Measurements from ENCODE around the gene IFFO2. TPM values are rescaled to one million over a fixed set of nuclear protein-coding genes. Genes with fewer than 3 reads are reported as not detected.

The IFFO2 gene
- total RNA-seq, 4 donors from 2014 or later = 4.1 to 19.4 (median 7.3) TPM

GRCh38 chr1:18945401-18945849 is 11.1 kb downstream of the IFFO2 start:
- H3K9me3 ChIP-seq = no peaks in the 10 kb centered on the region
- peaks cover 9 to 46% of the 10 kb centered on the region in 2 donors for H3K4me1 ChIP-seq
- H3K27me3 ChIP-seq = no peaks in the 10 kb centered on the region
- no peaks in the 10 kb centered on the region for H3K36me3 ChIP-seq
- TF ChIP-seq POLR2A (IDR thresholded peaks at IDR 0.05) = no peak
- TF ChIP-seq CTCF (IDR thresholded peaks at IDR 0.05) = no peak
- no peak overlapping the region for H3K4me3 ChIP-seq
- intact Hi-C loops (cut with DNase I; ENCODE audit: low total_unique reads) = loop anchor here (2.0 to 5.0 kb wide), 2 partner anchors 33 to 57 kb away; no protein-coding TSS in a partner anchor
- DNase-seq = peak; percentile 72 to 87
- H3K27ac ChIP-seq = peak overlapping the region; percentile 40 to 49

GRCh38 chr1:18944810-18945209 is 11.7 kb downstream of the IFFO2 start:
- Histone ChIP-seq H3K9me3 (no peaks in the 10 kb centered on the region), H3K4me1 (peaks cover 9 to 43% of the 10 kb centered on the region in 2 donors), H3K27me3 (no peaks in the 10 kb centered on the region), H3K4me3 (no peak overlapping the region), H3K36me3 (no peaks in the 10 kb centered on the region), H3K27ac (peak overlapping the region; percentile 40 to 49)
- intact Hi-C loops (cut with DNase I; ENCODE audit: low total_unique reads) = loop anchor here (2.0 to 5.0 kb wide), 2 partner anchors 33 to 56 kb away; no protein-coding TSS in a partner anchor
- DNase-seq = no peak
- TF ChIP-seq CTCF (IDR thresholded peaks at IDR 0.05) (no peak), POLR2A (IDR thresholded peaks at IDR 0.05) (no peak)

GRCh38 chr1:18943914-18944572 is 12.4 kb downstream of the IFFO2 start:
- peaks cover 7 to 46% of the 10 kb centered on the region in 2 donors for H3K4me1 ChIP-seq
- no peaks in the 10 kb centered on the region for H3K9me3 ChIP-seq
- no peaks in the 10 kb centered on the region for H3K36me3 ChIP-seq
- no peak overlapping the region for H3K4me3 ChIP-seq
- no peaks in the 10 kb centered on the region for H3K27me3 ChIP-seq
- no peak for TF ChIP-seq CTCF (IDR thresholded peaks at IDR 0.05)
- intact Hi-C loops (cut with DNase I; ENCODE audit: low total_unique reads) = loop anchor here (2.0 kb wide), 1 partner anchor 55 kb away; no protein-coding TSS in a partner anchor
- H3K27ac ChIP-seq = no peak overlapping the region
- DNase-seq = no peak

- intact Hi-C loops (cut with DNase I; ENCODE audit: low total_unique reads) = no loop called here
- DNase-seq = no peak
- H3K4me1 ChIP-seq = peaks cover 0 to 38% of the 10 kb centered on the region in 2 donors
- H3K27ac ChIP-seq = no peak overlapping the region
- no peak overlapping the region for H3K4me3 ChIP-seq
- no peaks in the 10 kb centered on the region for H3K36me3 ChIP-seq
- no peaks in the 10 kb centered on the region for H3K27me3 ChIP-seq
- TF ChIP-seq POLR2A (IDR thresholded peaks at IDR 0.05) = no peak
- no peak for TF ChIP-seq CTCF (IDR thresholded peaks at IDR 0.05)
- no peaks in the 10 kb centered on the region for H3K9me3 ChIP-seq
These were observed 13.3 kb downstream of the IFFO2 start for GRCh38 chr1:18943162-18943561.

GRCh38 chr1:18942340-18942739 is 14.1 kb downstream of the IFFO2 start:
- Histone ChIP-seq H3K4me1 (peaks cover 0 to 31% of the 10 kb centered on the region in 2 donors), H3K27me3 (no peaks in the 10 kb centered on the region), H3K27ac (peak overlapping the region; percentile 38 to 41), H3K36me3 (no peaks in the 10 kb centered on the region), H3K4me3 (no peak overlapping the region), H3K9me3 (no peaks in the 10 kb centered on the region)
- TF ChIP-seq POLR2A (IDR thresholded peaks at IDR 0.05) = no peak
- no peak for TF ChIP-seq CTCF (IDR thresholded peaks at IDR 0.05)
- DNase-seq = no peak
- intact Hi-C loops (cut with DNase I; ENCODE audit: low total_unique reads) = no loop called here
